GM12875 (cell line): ENCODE measurements around the gene MEIS2.

Experiments
- H3K4me3 ChIP-seq: one replicate; pipeline ENCODE4 v1.5.1; 2011; ENCODE audit warnings: low read depth, low read length, control low read depth
- TF ChIP-seq, protein P1 (sequence below): IDR thresholded peaks from 2 replicates; pipeline ENCODE4 v1.5.1; 2011; ENCODE audit warnings: low read depth, mild to moderate bottlenecking, control low read depth, inconsistent platforms, low read length, moderate library complexity, borderline replicate concordance; ENCODE audit not compliant: insufficient read depth

The MEIS2 gene

DNA sequence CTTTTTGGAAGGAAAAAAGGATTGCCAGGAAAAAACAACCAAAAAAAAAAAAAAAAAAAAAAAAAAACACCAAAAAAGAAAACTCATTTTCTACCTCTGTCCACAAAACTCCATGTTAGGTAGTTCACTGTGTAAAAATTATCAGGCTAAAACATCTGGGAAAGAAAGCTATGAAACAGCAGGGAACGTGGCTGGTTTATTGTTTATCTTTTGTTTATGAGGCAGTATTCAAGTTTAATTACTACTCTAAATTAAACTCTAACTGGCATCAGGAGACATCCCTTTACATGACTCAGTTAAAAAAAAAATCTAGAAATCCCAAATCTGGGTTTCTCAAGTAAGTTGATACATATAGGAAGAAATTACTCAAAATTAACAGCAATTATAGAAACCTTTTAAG lies 21.8 kb downstream of the MEIS2 start:
- TF ChIP-seq, protein P1, sequence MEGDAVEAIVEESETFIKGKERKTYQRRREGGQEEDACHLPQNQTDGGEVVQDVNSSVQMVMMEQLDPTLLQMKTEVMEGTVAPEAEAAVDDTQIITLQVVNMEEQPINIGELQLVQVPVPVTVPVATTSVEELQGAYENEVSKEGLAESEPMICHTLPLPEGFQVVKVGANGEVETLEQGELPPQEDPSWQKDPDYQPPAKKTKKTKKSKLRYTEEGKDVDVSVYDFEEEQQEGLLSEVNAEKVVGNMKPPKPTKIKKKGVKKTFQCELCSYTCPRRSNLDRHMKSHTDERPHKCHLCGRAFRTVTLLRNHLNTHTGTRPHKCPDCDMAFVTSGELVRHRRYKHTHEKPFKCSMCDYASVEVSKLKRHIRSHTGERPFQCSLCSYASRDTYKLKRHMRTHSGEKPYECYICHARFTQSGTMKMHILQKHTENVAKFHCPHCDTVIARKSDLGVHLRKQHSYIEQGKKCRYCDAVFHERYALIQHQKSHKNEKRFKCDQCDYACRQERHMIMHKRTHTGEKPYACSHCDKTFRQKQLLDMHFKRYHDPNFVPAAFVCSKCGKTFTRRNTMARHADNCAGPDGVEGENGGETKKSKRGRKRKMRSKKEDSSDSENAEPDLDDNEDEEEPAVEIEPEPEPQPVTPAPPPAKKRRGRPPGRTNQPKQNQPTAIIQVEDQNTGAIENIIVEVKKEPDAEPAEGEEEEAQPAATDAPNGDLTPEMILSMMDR, result no peak
- no peak overlapping the region for H3K4me3 ChIP-seq

DNA sequence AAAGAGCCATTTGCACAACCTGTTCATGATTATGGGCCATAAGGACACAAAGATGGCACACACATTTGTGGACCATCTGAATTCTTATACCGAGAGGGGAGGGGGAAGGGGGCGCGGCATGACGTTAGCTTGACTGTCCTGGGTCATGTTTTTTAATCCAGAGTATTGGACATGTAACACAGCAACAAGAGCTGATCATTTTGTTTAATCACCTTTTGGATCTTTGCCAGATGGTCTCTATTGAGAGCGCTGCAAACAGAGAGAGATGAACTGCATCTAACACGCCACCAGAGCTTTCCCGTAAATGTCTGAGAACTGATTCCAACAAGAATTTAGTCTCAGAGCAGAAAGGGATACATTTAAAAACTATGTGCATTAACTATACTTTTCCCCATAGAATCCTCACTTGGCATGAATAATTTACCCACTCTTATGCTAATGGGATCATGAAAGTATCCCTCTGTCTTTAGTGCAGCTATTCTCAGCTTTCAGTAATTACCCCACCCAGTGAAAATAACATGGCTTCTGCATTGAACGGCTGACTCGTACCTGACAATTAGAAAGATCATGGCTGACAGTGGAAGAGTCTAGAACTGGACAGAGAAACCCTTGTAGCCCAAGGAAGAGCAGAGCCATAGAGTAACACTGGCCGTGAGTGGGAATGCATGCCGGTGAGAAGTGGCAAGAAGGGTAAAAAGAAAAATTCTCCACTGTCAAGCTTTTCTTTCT lies 22.6 kb downstream of the MEIS2 start:
- TF ChIP-seq, protein P1, result no peak

DNA sequence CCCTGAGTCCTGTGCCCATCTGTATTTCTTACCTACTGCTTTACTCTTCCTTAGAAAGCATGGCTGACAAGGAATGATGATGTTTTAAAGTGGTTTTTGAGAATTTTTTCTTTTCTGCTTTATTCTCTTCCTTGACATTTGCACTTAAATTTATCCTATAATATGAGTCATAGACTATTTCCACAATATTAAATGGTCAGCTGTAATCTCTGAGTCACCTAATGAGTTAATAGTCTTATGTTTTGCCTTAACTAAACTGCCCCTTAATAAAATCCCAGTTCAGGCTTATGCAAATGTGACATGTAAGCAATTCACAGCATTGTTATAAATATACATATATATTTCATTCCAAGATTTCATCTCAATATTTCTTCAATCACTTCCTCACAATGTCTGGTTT lies 23.8 kb downstream of the MEIS2 start:
- H3K4me3 ChIP-seq, result no peak overlapping the region
- TF ChIP-seq, protein P1, result no peak

More for the DNA sequence above, 22.6 kb downstream of the MEIS2 start:
- H3K4me3 ChIP-seq, result no peak overlapping the region

DNA sequence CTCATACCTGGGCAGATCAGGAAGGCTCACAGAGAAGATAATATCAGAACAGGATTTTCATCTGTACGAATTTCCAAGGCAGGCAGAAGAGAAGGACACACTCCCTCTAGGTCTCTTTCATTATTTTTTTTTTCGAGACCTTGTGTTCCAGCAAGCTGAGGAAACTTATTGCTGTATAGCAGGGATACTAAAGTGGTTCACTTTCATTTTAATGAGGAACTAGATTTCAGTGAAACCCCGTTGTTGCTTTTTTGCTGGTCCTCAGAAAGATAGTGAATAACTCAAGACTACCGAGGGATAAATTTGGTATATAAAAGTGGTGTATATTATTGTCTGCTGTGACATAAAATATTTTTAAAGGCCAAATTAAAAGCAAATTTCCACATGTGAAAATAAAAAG lies 24.6 kb downstream of the MEIS2 start:
- TF ChIP-seq, protein P1, result no peak
- H3K4me3 ChIP-seq, result peak overlapping the region; percentile 11

DNA sequence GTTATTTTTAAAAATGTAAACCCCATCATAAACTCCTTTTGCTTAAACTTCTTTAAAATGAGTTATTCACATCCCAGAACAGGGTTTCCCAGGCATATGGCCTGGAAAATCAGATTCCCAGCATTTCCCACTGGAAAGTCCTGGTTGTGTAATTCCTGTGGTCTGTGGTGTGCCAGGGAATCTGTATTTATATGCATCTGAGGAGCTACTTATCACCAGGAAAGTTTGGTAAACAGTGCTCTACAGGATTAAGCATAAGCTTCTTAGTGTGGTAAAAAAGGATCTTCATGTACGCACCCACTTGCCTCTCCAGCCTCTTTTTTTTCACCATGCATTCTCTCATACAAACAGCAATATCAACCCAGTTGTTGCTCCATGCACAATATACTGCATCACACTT lies 28.2 kb downstream of the MEIS2 start:
- TF ChIP-seq, protein P1, result no peak
- no peak overlapping the region for H3K4me3 ChIP-seq

DNA sequence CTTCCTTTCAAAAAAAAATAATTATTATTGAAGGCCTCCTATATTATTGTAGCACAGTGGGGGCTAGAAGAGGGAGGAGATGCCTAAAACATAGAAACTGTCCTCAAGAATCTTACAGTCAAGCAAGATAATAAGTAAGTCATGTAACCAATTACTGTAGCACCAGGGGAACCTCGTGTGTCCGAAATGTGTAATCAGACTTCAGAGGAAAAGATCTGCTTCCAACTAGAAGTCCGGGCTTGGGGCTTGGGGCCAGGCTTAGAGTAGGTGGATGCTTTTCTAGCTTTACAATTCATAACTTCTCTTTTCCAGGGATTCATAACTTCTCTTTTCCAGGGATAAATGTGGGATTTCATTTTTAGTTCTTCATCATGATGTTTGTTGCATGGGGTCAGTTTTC lies 29.2 kb downstream of the MEIS2 start:
- H3K4me3 ChIP-seq, result no peak overlapping the region
- TF ChIP-seq, protein P1, result no peak

DNA sequence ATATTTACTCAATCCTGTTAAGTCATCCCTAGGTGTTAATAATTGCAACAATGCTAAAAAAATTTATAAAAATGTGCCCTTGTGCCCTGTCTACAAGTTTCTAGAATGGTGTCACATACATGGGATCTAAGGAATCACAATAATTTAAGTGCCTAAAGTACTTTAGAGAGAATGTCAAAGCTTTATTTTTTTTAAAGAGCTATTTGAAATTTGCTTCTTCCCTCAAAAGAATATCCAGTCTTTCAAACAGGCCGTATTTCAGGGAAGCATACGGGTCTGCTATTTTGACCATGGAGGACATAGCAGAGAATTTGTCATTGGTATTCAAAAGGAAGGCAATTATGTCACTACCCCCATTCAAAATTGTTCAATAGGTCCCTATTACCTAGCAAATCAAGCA lies 29.7 kb downstream of the MEIS2 start:
- H3K4me3 ChIP-seq, result no peak overlapping the region
- TF ChIP-seq, protein P1, result no peak
